SU-DHL-6 (cell line): ENCODE results near the gene ACER2.

Source experiments
- H2AFZ ChIP-seq: fragments of 200-600 bp; sonication (generic); 2 replicates; pipeline ENCODE4 v1.6.1; 2014; ENCODE audit warnings: low read depth, mild to moderate bottlenecking, moderate library complexity, mixed read lengths, antibody characterized with exemption, low read length; ENCODE audit not compliant: severe bottlenecking
- H3F3A ChIP-seq: fragments of 200-600 bp; shearing (Covaris generic); 2 replicates; pipeline ENCODE4 v1.6.0; 2016; ENCODE audit warnings: antibody characterized with exemption, mild to moderate bottlenecking; ENCODE audit not compliant: insufficient read depth
- H3K27ac ChIP-seq: fragments of 200-600 bp; sonication (generic); 2 replicates; pipeline ENCODE4 v1.5.1; 2016; ENCODE audit warnings: low read depth, mild to moderate bottlenecking, low read length, moderate library complexity, mixed read lengths
- H3K27me3 ChIP-seq: fragments of 200-600 bp; sonication (generic), shearing (Covaris generic); 2 replicates; pipeline ENCODE4 v1.6.0; 2014; ENCODE audit warnings: mild to moderate bottlenecking, low read length
- H3K36me3 ChIP-seq: fragments of 200-600 bp; sonication (generic); 2 replicates; pipeline ENCODE4 v1.6.1; 2014; ENCODE audit warnings: mild to moderate bottlenecking, low read length, mixed read lengths
- H3K4me2 ChIP-seq: fragments of 300-600, 200-600 bp; shearing (Covaris generic), sonication (generic); 2 replicates; pipeline ENCODE4 v1.6.0; 2014; ENCODE audit warnings: low read length, low read depth, mild to moderate bottlenecking; ENCODE audit not compliant: poor library complexity, severe bottlenecking
- H3K4me3 ChIP-seq: fragments of 200-600 bp; sonication (generic); 2 replicates; pipeline ENCODE4 v1.5.1; 2014; ENCODE audit warnings: antibody characterized with exemption, low read length, mild to moderate bottlenecking, mixed read lengths; ENCODE audit not compliant: insufficient read depth, poor library complexity, severe bottlenecking
- H3K79me2 ChIP-seq: fragments of 200-600 bp; sonication (generic); 2 replicates; pipeline ENCODE4 v1.6.1; 2014; ENCODE audit warnings: mild to moderate bottlenecking, low read length, moderate library complexity; ENCODE audit not compliant: insufficient read depth
- H3K9ac ChIP-seq: fragments of 200-600 bp; sonication (generic); 2 replicates; pipeline ENCODE4 v1.7.0; 2014; ENCODE audit warnings: mild to moderate bottlenecking, low read length
- H3K9me2 ChIP-seq: fragments of 200-600 bp; sonication (generic); replicated peaks from 2 replicates; pipeline ENCODE4 v1.6.1; 2014; ENCODE audit warnings: low read length; ENCODE audit not compliant: insufficient read depth
- H3K9me3 ChIP-seq: fragments of 200-600 bp; sonication (generic); 2 replicates; pipeline ENCODE4 v1.6.1; 2014; ENCODE audit warnings: low read length, mixed read lengths; ENCODE audit not compliant: insufficient read depth
- H4K20me1 ChIP-seq: fragments of 200-600 bp; sonication (generic); 2 replicates; pipeline ENCODE4 v1.6.1; 2014; ENCODE audit warnings: low read depth, mild to moderate bottlenecking, antibody characterized with exemption, low read length, moderate library complexity, mixed read lengths
- CTCF ChIP-seq: fragments of 200-600 bp; sonication (generic); IDR thresholded peaks from one replicate; pipeline ENCODE4 v1.5.1; 2017; ENCODE audit warnings: antibody characterized with exemption, mild to moderate bottlenecking, low read length, moderate library complexity; ENCODE audit not compliant: insufficient read depth, poor library complexity, severe bottlenecking
- EZH2phosphoT487 ChIP-seq: fragments of 200-600 bp; sonication (generic), shearing (Covaris generic); conservative IDR thresholded peaks from 2 replicates; pipeline ENCODE4 v1.6.1; 2018; ENCODE audit warnings: mild to moderate bottlenecking, antibody characterized with exemption, low read length, moderate library complexity, mixed read lengths

The ACER2 gene

GRCh38 chr9:19424176-19424779, 15.5 kb downstream of the ACER2 start:
- H3K9ac ChIP-seq: no peak overlapping the region
- TF ChIP-seq CTCF: no peak
- no peak for TF ChIP-seq EZH2phosphoT487
- H3K9me3 ChIP-seq: no peaks in the 10 kb centered on the region
- no peak overlapping the region for H3K4me2 ChIP-seq
- no peaks in the 10 kb centered on the region for H3K27me3 ChIP-seq
- no peak overlapping the region for H3K27ac ChIP-seq
- H3F3A ChIP-seq: no peaks in the 10 kb centered on the region
- no peaks in the 10 kb centered on the region for H3K79me2 ChIP-seq
- H4K20me1 ChIP-seq: no peaks in the 10 kb centered on the region
- H3K9me2 ChIP-seq: no peaks in the 10 kb centered on the region
- H2AFZ ChIP-seq: no peak overlapping the region
- no peak overlapping the region for H3K4me3 ChIP-seq
- no peaks in the 10 kb centered on the region for H3K36me3 ChIP-seq

- TF ChIP-seq CTCF (no peak), EZH2phosphoT487 (no peak)
- Histone ChIP-seq H3K9me2 (no peaks in the 10 kb centered on the region), H2AFZ (no peak overlapping the region), H3K27ac (no peak overlapping the region), H3K27me3 (no peaks in the 10 kb centered on the region), H3F3A (no peaks in the 10 kb centered on the region), H3K9me3 (no peaks in the 10 kb centered on the region), H3K36me3 (no peaks in the 10 kb centered on the region), H3K4me2 (no peak overlapping the region), H4K20me1 (no peaks in the 10 kb centered on the region), H3K79me2 (no peaks in the 10 kb centered on the region), H3K4me3 (no peak overlapping the region), H3K9ac (no peak overlapping the region)
Observed at GRCh38 chr9:19429595-19429994, 20.8 kb downstream of the ACER2 start.

GRCh38 chr9:19430201-19430760, 21.5 kb downstream of the ACER2 start:
- Histone ChIP-seq H3K4me2 (no peak overlapping the region), H3K9me3 (no peaks in the 10 kb centered on the region), H2AFZ (no peak overlapping the region), H3K36me3 (no peaks in the 10 kb centered on the region), H3K4me3 (no peak overlapping the region), H3K27me3 (no peaks in the 10 kb centered on the region), H4K20me1 (no peaks in the 10 kb centered on the region), H3K27ac (no peak overlapping the region), H3F3A (no peaks in the 10 kb centered on the region), H3K9me2 (no peaks in the 10 kb centered on the region), H3K79me2 (no peaks in the 10 kb centered on the region), H3K9ac (no peak overlapping the region)
- TF ChIP-seq EZH2phosphoT487: no peak
- no peak for TF ChIP-seq CTCF
